Osteoblast (primary cell): ENCODE data around the gene FRAT2. TPM values are rescaled to one million over a fixed set of nuclear protein-coding genes. Genes with fewer than 3 reads are reported as not detected.

Experiments used
- DNase-seq: peaks from one replicate; pipeline ENCODE4 v3.0.0; 2011; ENCODE audit warnings: low spot score, mixed read lengths; ENCODE audit not compliant: insufficient read length; ENCODE audit errors: missing footprints
- H2AFZ ChIP-seq: 2 replicates; pipeline ENCODE4 v1.6.0; 2011; ENCODE audit warnings: mild to moderate bottlenecking, low read length
- H3K27ac ChIP-seq: 2 replicates; pipeline ENCODE4 v1.5.1; 2011; ENCODE audit warnings: mild to moderate bottlenecking, low read depth, low read length, moderate library complexity
- H3K27me3 ChIP-seq: 2 replicates; pipeline ENCODE4 v1.6.0; 2012; ENCODE audit warnings: mild to moderate bottlenecking, control low read depth, inconsistent platforms, low read length, moderate library complexity; ENCODE audit not compliant: insufficient read depth
- H3K36me3 ChIP-seq: 2 replicates; pipeline ENCODE4 v1.5.1; 2011; ENCODE audit warnings: mild to moderate bottlenecking, low read length, control low read depth, moderate library complexity; ENCODE audit not compliant: insufficient read depth
- H3K4me1 ChIP-seq: 2 replicates; pipeline ENCODE4 v1.5.1; 2011; ENCODE audit warnings: mild to moderate bottlenecking, low read length, control low read depth, moderate library complexity; ENCODE audit not compliant: insufficient read depth
- H3K4me2 ChIP-seq: 2 replicates; pipeline ENCODE4 v1.6.0; 2011; ENCODE audit warnings: mild to moderate bottlenecking, low read length; ENCODE audit not compliant: insufficient read depth
- H3K4me3 ChIP-seq: fragments of 200-600 bp; sonication (generic); 3 replicates; pipeline ENCODE4 v1.5.1; 2012; ENCODE audit warnings: mild to moderate bottlenecking, low read length, inconsistent platforms; ENCODE audit not compliant: insufficient read depth
- H3K79me2 ChIP-seq: 2 replicates; pipeline ENCODE4 v1.6.0; 2012; ENCODE audit warnings: mild to moderate bottlenecking, low read length, control low read depth, inconsistent platforms; ENCODE audit not compliant: insufficient read depth
- H3K9me3 ChIP-seq: 2 replicates; pipeline ENCODE4 v1.5.1; 2011; ENCODE audit warnings: low read depth, low read length, control low read depth
- H4K20me1 ChIP-seq: 2 replicates; pipeline ENCODE4 v1.6.0; 2012; ENCODE audit warnings: mild to moderate bottlenecking, low read length, control low read depth; ENCODE audit not compliant: insufficient read depth
- CTCF ChIP-seq: IDR thresholded peaks from 2 replicates; pipeline ENCODE4 v1.5.1; 2011; ENCODE audit warnings: mild to moderate bottlenecking, low read depth, low read length, moderate library complexity; ENCODE audit errors: extremely low read depth
- total RNA-seq: library from RNA; depleted of rRNA; stranded (reverse); fragments of >200 nt; gene quantifications from 2 replicates; pipeline ENCODE4 v1.2.3, GENCODE V29; 2012

Gene FRAT2
- total RNA-seq, 1 donor, result 8.0 TPM

- TF ChIP-seq CTCF, result no peak
- peak; percentile 87 for DNase-seq
- Histone ChIP-seq H3K36me3 (no peaks in the 10 kb centered on the region), H4K20me1 (no peaks in the 10 kb centered on the region), H3K27me3 (peaks cover 34% of the 10 kb centered on the region), H3K4me3 (peak overlapping the region; percentile 84), H3K79me2 (peaks cover 14% of the 10 kb centered on the region), H3K4me1 (peaks cover 20% of the 10 kb centered on the region), H2AFZ (peak overlapping the region; percentile 89), H3K9me3 (no peaks in the 10 kb centered on the region), H3K27ac (peak overlapping the region; percentile 49), H3K4me2 (peak overlapping the region; percentile 90)
These were observed 744 bp downstream of the FRAT2 start for GRCh38 chr10:97333601-97334369.

GRCh38 chr10:97333351-97333600 is 1.3 kb downstream of the FRAT2 start:
- DNase-seq, result peak; percentile 93
- peaks cover 20% of the 10 kb centered on the region for H3K4me1 ChIP-seq
- peaks cover 14% of the 10 kb centered on the region for H3K79me2 ChIP-seq
- H3K27ac ChIP-seq, result peak overlapping the region; percentile 49
- no peak for TF ChIP-seq CTCF
- H3K4me3 ChIP-seq, result peak overlapping the region; percentile 84
- H3K4me2 ChIP-seq, result peak overlapping the region; percentile 90
- no peaks in the 10 kb centered on the region for H3K36me3 ChIP-seq
- H3K27me3 ChIP-seq, result peaks cover 31% of the 10 kb centered on the region
- no peaks in the 10 kb centered on the region for H4K20me1 ChIP-seq
- peak overlapping the region; percentile 89 for H2AFZ ChIP-seq
- H3K9me3 ChIP-seq, result no peaks in the 10 kb centered on the region

- Histone ChIP-seq H3K4me1 (peaks cover 20% of the 10 kb centered on the region), H3K36me3 (no peaks in the 10 kb centered on the region), H3K4me2 (peak overlapping the region; percentile 90), H3K4me3 (peak overlapping the region; percentile 84), H3K27me3 (peaks cover 26% of the 10 kb centered on the region), H3K9me3 (no peaks in the 10 kb centered on the region), H2AFZ (peak overlapping the region; percentile 89), H3K27ac (peak overlapping the region; percentile 49), H3K79me2 (peaks cover 14% of the 10 kb centered on the region), H4K20me1 (no peaks in the 10 kb centered on the region)
- peak; percentile 45 for TF ChIP-seq CTCF
- DNase-seq, result peak; percentile 97
These were observed 1.8 kb downstream of the FRAT2 start for GRCh38 chr10:97332591-97333350.

GRCh38 chr10:97331153-97331703 is 3.3 kb downstream of the FRAT2 start:
- peaks cover 20% of the 10 kb centered on the region for H3K4me1 ChIP-seq
- H3K27me3 ChIP-seq, result peaks cover 11% of the 10 kb centered on the region
- no peaks in the 10 kb centered on the region for H4K20me1 ChIP-seq
- no peak overlapping the region for H3K4me2 ChIP-seq
- H2AFZ ChIP-seq, result no peak overlapping the region
- H3K27ac ChIP-seq, result no peak overlapping the region
- H3K79me2 ChIP-seq, result peaks cover 14% of the 10 kb centered on the region
- DNase-seq, result no peak
- no peak overlapping the region for H3K4me3 ChIP-seq
- no peaks in the 10 kb centered on the region for H3K9me3 ChIP-seq
- no peak for TF ChIP-seq CTCF
- no peaks in the 10 kb centered on the region for H3K36me3 ChIP-seq
